Iris pigment epithelial cell (primary cell): Measurements from ENCODE around the gene RGS6.

ENCODE experiments used
- DNase-seq: peaks from one replicate; pipeline ENCODE4 v3.0.0-alpha.2; 2011; ENCODE audit warnings: low read depth

The RGS6 gene

GRCh38 chr14:72404998-72405397, 472.8 kb downstream of the RGS6 start:
- no peak for DNase-seq

GRCh38 chr14:72408020-72408419, 475.8 kb downstream of the RGS6 start:
- DNase-seq: no peak

GRCh38 chr14:72409047-72409446, 476.8 kb downstream of the RGS6 start:
- no peak for DNase-seq

- no peak for DNase-seq
Measured at GRCh38 chr14:72416081-72416849, 484.0 kb downstream of the RGS6 start.

- no peak for DNase-seq
Measured at GRCh38 chr14:72416892-72417291, 484.7 kb downstream of the RGS6 start.

- DNase-seq: no peak
Measured at GRCh38 chr14:72418806-72419205, 486.6 kb downstream of the RGS6 start.

GRCh38 chr14:72419226-72419775, 487.1 kb downstream of the RGS6 start:
- no peak for DNase-seq

- peak; percentile 56 for DNase-seq
Measured at GRCh38 chr14:72420749-72421474, 488.7 kb downstream of the RGS6 start.

- no peak for DNase-seq
Measured at GRCh38 chr14:72423957-72424356, 491.7 kb downstream of the RGS6 start.

- no peak for DNase-seq
Measured at GRCh38 chr14:72430457-72430856, 498.2 kb downstream of the RGS6 start.

GRCh38 chr14:72432748-72433147, 500.5 kb downstream of the RGS6 start:
- DNase-seq: no peak

GRCh38 chr14:72433511-72433910, 501.3 kb downstream of the RGS6 start:
- peak; percentile 61 for DNase-seq

GRCh38 chr14:72434856-72435255, 502.6 kb downstream of the RGS6 start:
- DNase-seq: peak; percentile 10

- no peak for DNase-seq
Measured at GRCh38 chr14:72439707-72440106, 507.5 kb downstream of the RGS6 start.

- peak; percentile 6 for DNase-seq
Measured at GRCh38 chr14:72443256-72443655, 511.0 kb downstream of the RGS6 start.

GRCh38 chr14:72443991-72444441, 511.8 kb downstream of the RGS6 start:
- DNase-seq: no peak

- DNase-seq: no peak
Measured at GRCh38 chr14:72444701-72445100, 512.5 kb downstream of the RGS6 start.

GRCh38 chr14:72448212-72448611, 516.0 kb downstream of the RGS6 start:
- DNase-seq: no peak

- no peak for DNase-seq
Measured at GRCh38 chr14:72450473-72451044, 518.3 kb downstream of the RGS6 start.

- no peak for DNase-seq
Measured at GRCh38 chr14:72451054-72451972, 519.1 kb downstream of the RGS6 start.

GRCh38 chr14:72452774-72453173, 520.5 kb downstream of the RGS6 start:
- DNase-seq: no peak
